ENCODE measurements around the gene YJEFN3. TPM values are rescaled to one million over a fixed set of nuclear protein-coding genes. Genes with fewer than 3 reads are reported as not detected.

The YJEFN3 gene
- total and polyA plus RNA-seq, 10 of the 15 experiments (the other 5 are each of a cell fraction or from before 2014, with no cell fraction given) = 0.05 to 6.9 (median 3.5) TPM

GRCh38 chr19:19505669-19506326 lies 22.9 kb upstream of the YJEFN3 start (continued):
- TF ChIP-seq ATF2 (IDR thresholded peaks at IDR 0.05; ENCODE audit: low read length) (no peak), FOXK2 (IDR thresholded peaks at IDR 0.05) (no peak)

- no peak for TF ChIP-seq BACH1 (IDR thresholded peaks at IDR 0.05; ENCODE audit: borderline replicate concordance)
- 0 out of 2 replicates have a peak, but pooled peaks have one; percentile 1 for TF ChIP-seq POLR2A (IDR thresholded peaks at IDR 0.05; ENCODE audit: low read depth, low read length)
- TF ChIP-seq, protein P1, sequence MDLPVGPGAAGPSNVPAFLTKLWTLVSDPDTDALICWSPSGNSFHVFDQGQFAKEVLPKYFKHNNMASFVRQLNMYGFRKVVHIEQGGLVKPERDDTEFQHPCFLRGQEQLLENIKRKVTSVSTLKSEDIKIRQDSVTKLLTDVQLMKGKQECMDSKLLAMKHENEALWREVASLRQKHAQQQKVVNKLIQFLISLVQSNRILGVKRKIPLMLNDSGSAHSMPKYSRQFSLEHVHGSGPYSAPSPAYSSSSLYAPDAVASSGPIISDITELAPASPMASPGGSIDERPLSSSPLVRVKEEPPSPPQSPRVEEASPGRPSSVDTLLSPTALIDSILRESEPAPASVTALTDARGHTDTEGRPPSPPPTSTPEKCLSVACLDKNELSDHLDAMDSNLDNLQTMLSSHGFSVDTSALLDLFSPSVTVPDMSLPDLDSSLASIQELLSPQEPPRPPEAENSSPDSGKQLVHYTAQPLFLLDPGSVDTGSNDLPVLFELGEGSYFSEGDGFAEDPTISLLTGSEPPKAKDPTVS (IDR thresholded peaks at IDR 0.05; ENCODE audit: low read depth, low read length) = no peak
- no peak for TF ChIP-seq CEBPB (IDR thresholded peaks at IDR 0.05; ENCODE audit: borderline replicate concordance in 1 of 2, low read depth in 2 of 2, low read length in 2 of 2)
- TF ChIP-seq KLF5 (IDR thresholded peaks at IDR 0.05; ENCODE audit: partially characterized antibody) = no peak
- peaks cover 21 to 22% of the 10 kb centered on the region in 2 experiments for H3K36me3 ChIP-seq (ENCODE audit: control insufficient read depth in 2 of 2, insufficient read depth in 2 of 2, low read length in 1 of 2)
- intact Hi-C loops (cut with micrococcal nuclease; ENCODE audit: unreplicated experiment) (no loop called here), in situ Hi-C loops (cut with MboI) (no loop called here)
- no peak for ATAC-seq
- H3K9me3 ChIP-seq (replicated peaks; ENCODE audit: control insufficient read depth, insufficient read depth, low read length) = no peaks in the 10 kb centered on the region
- ChIA-PET CTCF (no interaction called here), SMC1A (ENCODE audit: uncharacterized antibody, unreplicated experiment) (no interaction called here), RAD21 (ENCODE audit: unreplicated experiment) (no interaction called here), POLR2A (no interaction called here)
- no peak overlapping the region for H3K4me2 ChIP-seq (ENCODE audit: control insufficient read depth, insufficient read depth)
- no peaks in the 10 kb centered on the region for H4K20me1 ChIP-seq (ENCODE audit: control insufficient read depth, insufficient read depth)
- no peak overlapping the region for H2AFZ ChIP-seq (ENCODE audit: control insufficient read depth, low read depth, low read length)
- TSS peak; percentile 50 for BruUV-seq (replicated peaks)
- H3K4me1 ChIP-seq (ENCODE audit: control insufficient read depth, insufficient read depth, low read length) = no peaks in the 10 kb centered on the region
- no peaks in the 10 kb centered on the region for H3K79me2 ChIP-seq (ENCODE audit: control insufficient read depth, insufficient read depth, low read length)
- FAIRE-seq = no peak
- WGBS (ENCODE audit: insufficient coverage, insufficient replicate concordance, low lambda C conversion rate, missing lambda C conversion rate) = 94% methylated on average over 12 of the region's 12 CpGs
- no peak overlapping the region for H3K9ac ChIP-seq (ENCODE audit: control insufficient read depth, insufficient read depth, low read length)
- no peak overlapping the region for H3K27ac ChIP-seq (ENCODE audit: control insufficient read depth, insufficient read depth)
- H3K4me3 ChIP-seq = no peak overlapping the region
- DNase-seq (ENCODE audit: low read depth, low spot score) = no peak
- H3K27me3 ChIP-seq (replicated peaks in 1 of 2; ENCODE audit: control insufficient read depth in 2 of 2, insufficient read depth in 2 of 2, low read length in 1 of 2) = no peaks in the 10 kb centered on the region
Measured at GRCh38 chr19:19506592-19506991, 22.1 kb upstream of the YJEFN3 start.

All from GM12878 (cell line).